IMR-90 (cell line): ENCODE results near the gene SYNPO.

Experiments
- CTCF ChIP-seq: conservative IDR thresholded peaks from 2 replicates; pipeline ENCODE4 v1.5.1; 2012; ENCODE audit warnings: mild to moderate bottlenecking, low read depth, low read length, improper control_type of control experiment
- POLR2A ChIP-seq: IDR thresholded peaks from 2 replicates; pipeline ENCODE4 v1.6.1; 2012; ENCODE audit warnings: mild to moderate bottlenecking, low read depth, low read length
- RFX5 ChIP-seq: IDR thresholded peaks from 2 replicates; pipeline ENCODE4 v1.8.0; 2012; ENCODE audit warnings: low read depth, mild to moderate bottlenecking, low read length, moderate library complexity

DNA sequence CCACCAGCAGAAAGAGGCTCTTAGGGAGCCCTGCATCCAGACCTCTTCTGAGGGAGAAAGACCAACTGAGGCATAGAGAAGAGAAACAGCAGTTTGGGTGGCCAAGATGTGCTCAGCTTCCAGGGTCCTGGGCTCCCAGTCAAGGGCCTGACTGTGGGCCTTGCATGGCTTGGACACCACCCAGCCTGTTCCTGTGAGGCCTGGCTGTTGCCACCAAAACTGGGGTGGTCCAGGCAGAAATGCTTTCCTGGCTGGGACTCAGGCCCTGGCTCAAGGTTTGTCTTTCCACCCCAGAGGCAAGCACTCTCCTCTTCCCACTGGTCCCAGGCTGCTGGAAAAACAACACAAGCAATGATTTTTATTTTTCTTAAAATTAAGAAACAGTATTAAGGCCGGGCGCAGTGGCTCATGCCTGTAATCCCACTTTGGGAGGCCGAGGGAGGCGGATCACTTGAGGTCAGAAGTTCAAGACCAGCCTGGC lies 33.9 kb downstream of the SYNPO start:
- TF ChIP-seq RFX5 (no peak), POLR2A (no peak), CTCF (no peak)
